Gastrocnemius medialis (tissue), 4 donors: ENCODE results near the gene CYLD.

ENCODE experiments used
- CTCF ChIP-seq, 5 experiments: fragments of 450-650 bp in 3 of 5; fragments of 200-600 bp in 2 of 5; sonication (generic) in 2 of 5; IDR thresholded peaks in 4 of 5; conservative IDR thresholded peaks in 1 of 5; 1 replicate in 4 of 5; 2 replicates in 1 of 5; pipeline ENCODE4 v1.5.1; 2016 to 2019; ENCODE audit warnings: antibody characterized with exemption in 5 of 5, mild to moderate bottlenecking in 3 of 5, moderate library complexity in 3 of 5
- POLR2A ChIP-seq, 2 donors: fragments of 450-650 bp; IDR thresholded peaks; one replicate each; pipeline ENCODE4 v1.6.1; 2017; ENCODE audit warnings: antibody characterized with exemption in 2 of 2, mild to moderate bottlenecking in 2 of 2, moderate library complexity in 2 of 2

DNA sequence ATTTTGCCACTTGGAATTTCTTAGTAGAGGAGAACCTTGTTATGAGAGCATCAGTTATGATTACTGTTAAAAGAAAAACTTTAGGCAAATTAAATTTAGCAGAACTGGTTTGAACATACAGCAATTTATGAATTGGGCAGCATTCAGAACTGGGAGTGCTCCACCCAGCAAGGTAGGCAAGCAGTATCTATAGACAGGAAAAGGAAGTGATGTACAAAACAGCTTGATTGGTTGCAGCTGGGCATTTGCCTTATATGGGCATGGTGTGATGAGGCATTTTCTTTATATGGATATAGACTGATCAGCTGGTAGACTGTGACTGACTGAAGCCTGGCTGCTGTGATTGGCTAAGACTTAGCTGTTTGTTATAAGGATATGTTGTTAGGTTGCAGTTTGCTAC lies 17.6 kb upstream of the CYLD start:
- no peak for TF ChIP-seq CTCF (IDR thresholded peaks at IDR 0.05 in 4 of 5, conservative IDR thresholded peaks at IDR 0.05 in 1 of 5)
- no peak for TF ChIP-seq POLR2A (IDR thresholded peaks at IDR 0.05)
